ENCODE data around the gene KCNK18.

DNA sequence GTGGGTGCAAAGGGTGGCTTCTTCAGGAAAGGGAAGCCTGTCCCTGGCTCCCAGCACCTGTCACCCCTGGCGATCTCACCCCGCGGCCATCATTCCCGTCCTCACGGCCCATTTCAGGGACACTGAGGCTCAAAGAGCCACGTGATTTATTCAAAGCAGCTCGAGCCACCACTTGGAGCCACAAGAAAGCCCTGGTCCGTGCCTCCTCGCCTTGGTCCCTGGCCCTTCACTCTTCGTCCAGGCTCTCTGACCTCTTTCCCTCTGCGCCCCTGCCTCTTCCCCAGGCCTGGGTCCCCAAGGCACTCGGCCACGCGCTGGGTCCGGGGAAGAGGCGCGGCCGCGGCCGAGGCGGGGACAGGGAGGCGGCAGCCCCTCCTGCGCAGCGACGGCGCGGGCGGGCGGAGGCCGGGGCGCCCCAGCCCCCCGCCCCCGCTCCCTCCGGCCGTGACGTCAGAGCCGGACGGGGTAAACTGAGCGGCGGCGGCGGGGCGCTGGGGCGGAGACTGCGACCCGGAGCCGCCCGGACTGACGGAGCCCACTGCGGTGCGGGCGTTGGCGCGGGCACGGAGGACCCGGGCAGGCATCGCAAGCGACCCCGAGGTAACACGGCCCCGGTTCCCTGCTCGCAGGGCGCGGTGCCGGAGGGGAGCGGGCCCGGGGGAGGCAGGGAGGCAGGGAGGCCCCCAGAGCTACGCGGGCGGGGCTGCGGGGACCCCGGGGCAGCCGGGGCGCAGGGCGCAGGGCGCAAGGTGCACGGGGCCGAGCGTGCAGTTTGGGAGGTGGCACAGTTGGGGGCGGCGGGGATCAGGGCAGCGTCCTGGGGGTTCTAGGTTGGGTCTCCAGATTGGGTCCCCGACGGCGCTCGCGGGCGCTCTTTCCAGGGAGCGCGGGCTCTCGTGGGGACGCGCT is 43.6 kb downstream of the KCNK18 start, which contains the start of gene SLC18A2:
- TF ChIP-seq, protein P1, sequence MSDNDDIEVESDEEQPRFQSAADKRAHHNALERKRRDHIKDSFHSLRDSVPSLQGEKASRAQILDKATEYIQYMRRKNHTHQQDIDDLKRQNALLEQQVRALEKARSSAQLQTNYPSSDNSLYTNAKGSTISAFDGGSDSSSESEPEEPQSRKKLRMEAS (IDR thresholded peaks at IDR 0.05), result peak; percentile 67
- no peak; the same call in 1 of the 2 replicates for TF ChIP-seq SUZ12 (IDR thresholded peaks at IDR 0.05; ENCODE audit: low read length)
- TF ChIP-seq, protein P2, sequence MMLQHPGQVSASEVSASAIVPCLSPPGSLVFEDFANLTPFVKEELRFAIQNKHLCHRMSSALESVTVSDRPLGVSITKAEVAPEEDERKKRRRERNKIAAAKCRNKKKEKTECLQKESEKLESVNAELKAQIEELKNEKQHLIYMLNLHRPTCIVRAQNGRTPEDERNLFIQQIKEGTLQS (IDR thresholded peaks at IDR 0.05; ENCODE audit: insufficient read depth, low read depth, low read length), result no peak
- TF ChIP-seq, protein P3, sequence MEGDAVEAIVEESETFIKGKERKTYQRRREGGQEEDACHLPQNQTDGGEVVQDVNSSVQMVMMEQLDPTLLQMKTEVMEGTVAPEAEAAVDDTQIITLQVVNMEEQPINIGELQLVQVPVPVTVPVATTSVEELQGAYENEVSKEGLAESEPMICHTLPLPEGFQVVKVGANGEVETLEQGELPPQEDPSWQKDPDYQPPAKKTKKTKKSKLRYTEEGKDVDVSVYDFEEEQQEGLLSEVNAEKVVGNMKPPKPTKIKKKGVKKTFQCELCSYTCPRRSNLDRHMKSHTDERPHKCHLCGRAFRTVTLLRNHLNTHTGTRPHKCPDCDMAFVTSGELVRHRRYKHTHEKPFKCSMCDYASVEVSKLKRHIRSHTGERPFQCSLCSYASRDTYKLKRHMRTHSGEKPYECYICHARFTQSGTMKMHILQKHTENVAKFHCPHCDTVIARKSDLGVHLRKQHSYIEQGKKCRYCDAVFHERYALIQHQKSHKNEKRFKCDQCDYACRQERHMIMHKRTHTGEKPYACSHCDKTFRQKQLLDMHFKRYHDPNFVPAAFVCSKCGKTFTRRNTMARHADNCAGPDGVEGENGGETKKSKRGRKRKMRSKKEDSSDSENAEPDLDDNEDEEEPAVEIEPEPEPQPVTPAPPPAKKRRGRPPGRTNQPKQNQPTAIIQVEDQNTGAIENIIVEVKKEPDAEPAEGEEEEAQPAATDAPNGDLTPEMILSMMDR (IDR thresholded peaks at IDR 0.05; ENCODE audit: control extremely low read depth in 1 of 3, insufficient read depth in 1 of 3, low read depth in 1 of 3, low read length in 3 of 3), result no peak
- peak; percentile 72 for TF ChIP-seq PHF8 (conservative IDR thresholded peaks at IDR 0.05; ENCODE audit: low read depth, low read length)
- TF ChIP-seq JUN (IDR thresholded peaks at IDR 0.05; ENCODE audit: low read depth, low read length), result no peak
- no peak for TF ChIP-seq EZH2 (IDR thresholded peaks at IDR 0.05; ENCODE audit: low read depth, low read length, severe bottlenecking)
- TF ChIP-seq ZNF274 (IDR thresholded peaks at IDR 0.05; ENCODE audit: borderline replicate concordance, extremely low read depth, low read length), result no peak
- TF ChIP-seq TAF1 (IDR thresholded peaks at IDR 0.05; ENCODE audit: low read depth, low read length), result 0 out of 2 replicates have a peak, but pooled peaks have one; percentile 22
- no peak for TF ChIP-seq POLR2A (IDR thresholded peaks at IDR 0.05; ENCODE audit: control extremely low read depth in 1 of 2, low read depth in 2 of 2, low read length in 2 of 2)
- TF ChIP-seq BRCA1 (IDR thresholded peaks at IDR 0.05; ENCODE audit: low read depth, low read length), result no peak

Measured in H1 (cell line).